GM21423 (cell line): ENCODE measurements around the gene HPCA.

ENCODE experiments used
- ATAC-seq: cut with Tn5 transposase; IDR thresholded peaks from one replicate; pipeline ENCODE4 v1.9.1; 2021; ENCODE audit warnings: mild to moderate bottlenecking, moderate library complexity; ENCODE audit not compliant: unreplicated experiment

HPCA gene

DNA sequence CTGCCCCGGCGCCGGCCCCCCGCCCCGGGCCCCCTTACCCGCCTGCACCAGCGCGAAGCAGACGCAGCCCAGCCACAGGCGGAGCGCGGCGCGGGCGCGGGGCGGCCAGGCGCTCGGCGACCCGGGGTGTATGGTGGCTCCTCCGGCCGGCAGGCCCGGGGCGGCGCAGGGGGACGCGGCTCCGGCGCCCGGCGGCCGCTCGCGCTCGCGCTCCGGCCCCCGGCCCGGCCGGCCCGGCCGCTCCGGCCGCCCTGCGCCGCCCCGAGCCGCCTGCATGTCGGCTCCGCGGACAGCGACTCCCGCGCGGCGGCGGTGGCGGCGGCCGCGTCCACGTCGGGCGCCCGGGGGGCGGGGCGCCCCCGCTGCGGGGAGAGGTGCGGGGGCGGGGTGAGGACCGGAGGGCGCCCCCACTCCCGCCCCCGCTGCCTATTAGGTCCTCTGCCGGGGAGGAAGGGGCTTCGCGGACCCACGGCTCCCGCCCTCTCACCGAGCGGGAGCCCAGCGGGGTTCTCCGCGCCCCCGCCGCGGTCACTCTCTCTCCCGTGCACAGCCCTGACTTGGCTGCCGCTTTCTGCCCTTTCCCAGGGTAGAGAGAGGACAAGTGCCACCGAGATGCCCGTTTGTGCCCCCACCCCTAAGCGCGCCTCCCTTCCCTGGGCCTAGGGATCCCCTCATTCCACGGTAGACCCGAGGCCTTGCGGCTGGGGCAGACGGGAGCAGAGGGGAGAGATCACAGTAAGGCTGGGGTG lies 15.5 kb upstream of the HPCA start, which contains the start of gene FNDC5:
TSS of gene FNDC5 (minus strand) at position 298 of the 749 bp plus-strand sequence.
- no peak for ATAC-seq

- no peak for ATAC-seq
Measured at GRCh38 chr1:32871364-32872191, 14.7 kb upstream of the HPCA start.

- no peak for ATAC-seq
Measured at GRCh38 chr1:32872192-32872460, 14.2 kb upstream of the HPCA start.

DNA sequence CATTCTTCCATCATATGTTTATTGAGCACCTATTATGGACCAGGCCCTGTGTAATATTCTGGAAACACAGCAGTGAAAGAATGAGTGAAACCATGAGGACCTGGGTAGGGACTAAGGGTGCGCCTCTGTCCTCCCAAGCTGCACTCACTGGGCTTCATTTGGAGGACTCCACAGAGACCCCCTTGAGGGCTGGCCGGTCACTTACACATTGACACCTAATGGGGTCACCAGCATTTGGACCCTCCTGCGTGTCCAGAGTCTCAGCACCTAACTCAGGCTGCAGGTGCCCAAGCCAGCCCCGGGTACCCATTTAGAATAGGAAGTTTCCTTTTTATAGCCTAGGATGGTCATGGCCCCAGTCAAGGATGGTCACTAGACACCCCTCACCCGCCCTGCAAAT lies 12.8 kb upstream of the HPCA start:
- ATAC-seq, result no peak

- ATAC-seq, result no peak
Measured at GRCh38 chr1:32874860-32875752, 11.2 kb upstream of the HPCA start.

DNA sequence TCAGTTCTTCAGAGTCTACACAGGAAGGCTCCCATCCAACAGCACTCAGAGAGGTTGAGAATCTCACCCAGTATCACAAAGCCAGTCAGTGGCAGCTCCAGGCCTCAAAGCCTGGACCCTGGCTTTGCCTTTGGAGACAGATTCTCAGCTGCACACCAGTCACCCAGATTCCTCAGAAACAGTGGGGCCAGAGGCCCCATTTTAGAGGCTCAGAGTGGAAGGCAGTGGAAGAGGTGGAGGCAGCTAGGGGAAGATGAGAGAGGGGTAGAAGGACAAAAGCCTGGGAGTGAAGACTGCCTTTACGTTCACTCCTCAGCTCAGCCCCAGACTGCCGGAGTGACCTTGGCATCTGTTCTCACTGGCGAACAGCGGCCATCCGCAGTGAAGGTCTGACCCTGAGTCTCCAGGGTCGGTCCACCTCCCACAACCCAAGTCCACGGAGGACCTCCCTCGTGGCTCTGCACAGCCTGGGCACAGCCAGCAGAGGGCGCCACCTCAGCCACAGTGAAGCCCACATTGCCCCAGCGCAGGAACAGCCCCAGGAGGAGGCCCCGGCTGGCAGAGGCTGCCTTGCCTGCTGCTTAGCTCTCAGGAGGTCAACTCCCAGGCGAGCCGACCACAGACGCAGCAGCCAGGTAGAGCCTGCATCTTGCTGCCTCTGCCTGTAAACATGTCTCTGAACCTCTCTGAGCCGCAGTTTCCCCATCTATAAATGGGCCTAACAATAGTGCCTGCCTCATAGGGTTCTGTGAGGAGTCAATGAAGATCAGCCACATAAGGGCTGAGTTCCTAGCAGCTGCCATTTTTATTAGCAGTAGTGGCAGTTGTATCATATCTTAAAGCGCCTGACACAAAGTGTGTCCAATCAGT lies 9.7 kb upstream of the HPCA start:
- ATAC-seq, result no peak

DNA sequence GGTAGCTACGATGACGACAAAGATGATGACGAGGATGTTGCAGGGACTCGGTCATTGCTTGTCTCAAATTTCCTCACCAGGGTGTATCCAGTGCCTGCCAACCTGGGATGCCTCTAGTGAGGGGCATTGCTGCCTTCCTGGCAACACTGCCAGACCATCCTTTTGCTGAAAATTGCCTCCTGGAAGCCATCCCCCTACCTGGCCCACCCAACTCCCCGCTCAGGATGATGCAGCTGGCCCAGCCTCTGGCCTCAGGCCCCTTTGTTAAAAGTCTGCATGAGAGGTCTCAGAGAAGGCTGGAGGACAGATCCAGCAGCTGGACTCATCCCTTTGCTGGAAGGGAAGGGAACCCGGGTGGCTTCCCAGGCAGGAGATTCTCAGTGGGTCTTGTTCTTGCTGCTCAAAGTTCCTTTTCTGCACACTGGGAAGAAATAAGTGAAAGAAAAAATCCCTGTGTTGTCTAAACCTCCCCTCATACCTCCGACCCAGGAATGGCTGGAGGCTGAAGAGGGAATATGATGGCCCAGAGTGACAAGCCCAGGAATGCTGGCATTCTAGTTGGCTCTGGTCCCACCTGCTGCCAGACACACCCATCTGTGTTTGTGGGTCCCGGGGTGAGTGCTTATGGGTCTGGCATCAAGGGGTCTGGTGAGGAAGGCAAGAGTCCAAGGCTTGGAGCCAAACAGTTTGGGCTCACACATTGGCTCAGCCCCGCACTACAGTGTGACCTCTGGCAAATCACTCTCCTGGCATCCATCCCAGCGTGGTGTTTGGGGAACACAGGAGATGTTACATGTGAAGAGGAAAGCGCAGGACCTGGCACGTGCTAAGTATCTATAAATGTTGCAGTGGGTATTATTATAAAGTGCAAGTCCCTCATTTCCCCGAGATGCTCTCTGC lies 8.8 kb upstream of the HPCA start:
- no peak for ATAC-seq

DNA sequence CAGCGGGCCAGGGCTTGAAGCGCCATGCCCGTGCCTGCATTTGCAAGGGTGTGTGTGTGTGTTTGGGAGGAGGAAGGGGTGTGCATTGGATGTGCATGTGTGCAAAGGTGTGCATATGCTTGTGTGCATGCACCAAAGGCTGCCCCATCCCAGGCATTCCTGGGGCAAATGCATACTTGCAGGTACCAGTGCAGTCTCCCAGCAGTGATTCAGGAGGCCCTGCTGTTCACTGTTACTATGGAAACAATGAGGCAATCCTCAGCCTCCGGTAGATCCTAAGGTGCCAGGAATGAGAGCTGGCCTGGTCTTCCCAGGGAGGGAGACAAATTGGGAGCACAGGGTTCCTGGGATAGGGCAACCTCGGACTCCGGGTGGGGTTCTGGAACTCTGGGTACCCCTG lies 8.1 kb upstream of the HPCA start:
- ATAC-seq, result no peak

DNA sequence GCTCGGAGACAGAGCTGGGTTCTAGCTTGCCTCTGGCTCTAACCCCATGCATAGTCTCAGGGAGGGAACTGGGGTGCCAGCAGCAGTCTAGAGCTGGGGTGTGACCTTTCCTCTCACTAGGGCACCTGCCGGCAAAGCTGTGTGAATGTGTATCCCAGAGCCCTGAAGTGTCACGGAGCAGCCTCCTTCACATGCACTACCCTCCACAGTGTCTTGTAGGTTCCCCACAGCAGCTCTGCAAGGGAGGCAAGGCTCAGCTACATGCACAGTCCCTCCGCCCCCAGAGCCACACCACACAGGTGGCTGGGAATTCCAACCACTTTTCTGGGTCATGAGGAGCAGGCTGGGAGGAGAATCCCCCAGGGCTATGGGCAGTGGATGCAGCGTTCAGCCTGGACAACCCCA lies 7.7 kb upstream of the HPCA start:
- no peak for ATAC-seq

DNA sequence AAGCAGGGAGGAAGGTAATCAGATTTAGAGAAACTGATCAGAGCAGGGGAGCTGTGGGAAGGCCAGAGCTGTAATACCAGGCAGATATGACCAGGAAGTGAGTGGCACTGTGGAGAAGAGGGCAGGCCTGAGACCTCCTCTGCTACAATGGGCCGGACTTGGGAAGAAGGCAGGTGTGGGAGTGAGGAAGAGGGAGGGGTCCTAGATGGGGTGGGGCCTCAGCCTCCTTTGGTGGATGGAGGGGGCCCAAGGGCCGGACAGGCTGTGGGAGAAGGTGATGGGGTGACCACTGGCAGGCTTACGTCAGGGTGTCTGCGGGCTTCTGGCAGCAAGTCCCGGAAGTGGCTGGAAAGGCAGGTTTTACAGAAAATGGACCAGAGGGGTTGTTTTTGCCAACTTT lies 5.0 kb upstream of the HPCA start:
- no peak for ATAC-seq

DNA sequence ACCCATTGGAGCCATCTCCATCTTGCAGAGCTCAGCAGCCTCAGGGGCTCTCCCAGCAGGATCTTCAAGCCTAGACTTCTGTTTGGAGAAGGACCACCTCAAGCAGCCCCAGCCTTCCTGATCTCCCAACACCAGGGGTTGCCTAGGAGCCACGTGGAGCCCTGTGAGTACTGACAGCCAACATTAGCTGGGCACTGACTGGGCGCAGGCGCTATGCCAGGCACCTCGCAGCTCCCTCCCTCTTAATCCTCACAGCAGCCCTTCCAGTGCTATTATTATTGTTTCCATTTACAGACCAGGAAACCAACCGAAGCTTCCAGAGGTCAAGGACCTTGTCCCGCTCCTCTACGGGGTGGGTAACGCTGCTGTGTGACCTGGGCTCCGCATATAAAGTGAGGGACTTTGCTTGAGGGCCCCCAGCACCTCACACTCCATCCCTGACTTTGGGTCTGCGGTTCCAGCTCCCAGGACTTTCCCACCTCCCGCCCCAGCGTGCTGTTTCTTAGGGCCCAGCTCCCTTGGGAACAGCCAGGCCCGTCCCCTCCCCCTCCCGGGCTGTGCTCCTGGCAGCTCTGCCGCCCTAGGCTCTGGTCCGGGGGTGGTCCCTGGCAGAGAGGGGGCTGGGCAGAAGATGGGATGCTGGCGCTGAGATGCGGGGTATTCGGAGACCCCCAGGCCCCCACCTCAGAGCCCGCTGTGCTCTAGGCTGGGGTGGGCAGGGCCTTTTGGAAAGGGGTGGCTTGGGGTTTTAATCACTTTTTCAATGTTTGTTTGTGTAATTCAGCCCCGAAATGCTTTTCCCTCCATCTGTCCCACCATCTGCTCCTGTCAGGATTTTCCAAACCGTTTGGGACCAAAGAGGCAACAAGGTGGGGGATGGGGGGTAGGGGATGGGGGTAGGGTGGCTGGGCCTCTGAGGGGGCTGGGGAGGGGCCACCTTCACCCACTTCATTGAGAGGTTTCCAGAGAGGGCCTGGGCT lies 4.1 kb upstream of the HPCA start:
- ATAC-seq, result no peak

DNA sequence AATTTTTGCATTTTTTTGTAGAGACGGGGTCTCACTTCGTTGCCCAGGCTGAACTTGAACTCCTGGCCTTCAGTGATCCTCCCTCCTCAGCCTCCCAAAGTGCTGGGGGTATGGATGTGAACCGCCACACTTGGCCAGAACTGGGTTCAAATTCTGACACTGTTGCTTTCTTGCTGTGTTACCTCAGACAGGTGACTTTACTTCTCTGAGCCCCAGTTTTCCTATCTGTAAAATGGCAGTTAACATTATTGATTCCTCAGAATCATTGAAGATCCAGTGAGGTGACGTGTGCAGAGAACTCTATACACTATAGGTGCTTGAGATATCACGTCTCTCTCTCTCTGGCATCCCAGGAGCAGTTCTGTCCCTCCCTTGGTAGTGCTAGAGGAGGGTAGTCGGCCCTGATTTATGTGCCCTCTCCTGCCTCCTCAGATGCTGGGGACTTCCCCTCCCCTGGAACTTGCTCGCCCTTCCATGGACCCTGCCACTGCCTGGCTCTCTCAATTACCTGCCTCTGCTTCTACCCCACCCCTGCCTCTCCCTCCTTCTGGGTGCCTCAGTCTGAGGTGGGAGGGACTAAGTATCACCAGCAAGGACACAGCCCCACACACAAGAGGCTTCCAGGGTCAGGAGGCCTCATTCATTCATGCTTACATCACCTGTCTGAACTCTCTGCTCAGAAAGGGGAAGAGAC lies 2.8 kb upstream of the HPCA start:
- ATAC-seq, result no peak

GRCh38 chr1:32884032-32884372 lies 2.3 kb upstream of the HPCA start:
- no peak for ATAC-seq

GRCh38 chr1:32884726-32885125 lies 1.6 kb upstream of the HPCA start:
- no peak for ATAC-seq

DNA sequence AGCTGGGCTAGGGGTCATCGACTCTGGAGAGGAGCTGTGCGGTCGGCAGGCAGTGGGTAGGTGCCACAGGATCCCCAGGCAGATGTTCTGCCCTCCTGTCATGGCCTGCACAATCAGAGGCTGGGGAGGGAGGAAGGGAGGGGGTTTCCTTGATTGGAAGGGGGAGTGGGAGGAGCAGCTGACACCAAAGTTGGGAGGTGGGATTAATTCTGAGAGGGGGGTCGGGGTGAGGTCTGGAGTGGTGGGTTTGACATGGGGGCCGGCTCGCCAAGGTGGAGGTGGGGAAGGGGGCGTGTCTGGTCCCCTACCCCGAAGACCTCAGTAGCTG lies 651 bp upstream of the HPCA start:
- no peak for ATAC-seq

GRCh38 chr1:32886828-32887414 lies 630 bp downstream of the HPCA start:
- ATAC-seq, result no peak

DNA sequence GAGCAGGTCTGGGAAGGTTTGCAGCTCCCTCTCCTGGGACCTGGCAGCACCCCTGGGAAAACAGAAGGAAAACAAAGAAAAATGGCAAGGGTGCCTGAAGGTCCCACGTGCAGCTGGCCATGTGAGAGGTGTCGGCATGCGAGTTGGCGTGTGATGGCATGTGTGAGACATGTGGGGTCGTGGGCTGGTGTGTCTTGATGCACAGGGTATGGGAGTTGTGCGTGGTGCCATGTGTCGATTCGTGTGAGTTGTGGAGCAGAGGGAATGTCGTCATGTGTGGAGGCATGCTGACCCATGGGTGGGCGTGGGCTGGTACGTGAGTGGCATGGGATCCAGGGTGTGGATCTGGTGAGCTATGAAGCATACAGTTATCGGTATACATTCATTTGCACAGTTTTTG lies 1.3 kb downstream of the HPCA start:
- no peak for ATAC-seq

- ATAC-seq, result no peak
Measured at GRCh38 chr1:32888134-32888533, 1.8 kb downstream of the HPCA start.
